Stimulated activated CD4-positive, alpha-beta T cell treated with anti-CD3 and anti-CD28 coated beads, Interleukin-4, amount 100 ng/mL, for 4 hours (primary cell): Measurements from ENCODE around the gene APOL3.
A peak's percentile ranks its signal among the peaks of the same experiment; 100 is the strongest.
"Not testable (repeated sequence)": the region's sequence is repeated elsewhere in the genome, so short reads cannot be mapped to it uniquely, and the experiment has no call there.

Source experiments
- DNase-seq, 2 experiments: peaks; one replicate each; pipeline ENCODE4 v3.0.0-alpha.2; 2020

Gene APOL3

DNA sequence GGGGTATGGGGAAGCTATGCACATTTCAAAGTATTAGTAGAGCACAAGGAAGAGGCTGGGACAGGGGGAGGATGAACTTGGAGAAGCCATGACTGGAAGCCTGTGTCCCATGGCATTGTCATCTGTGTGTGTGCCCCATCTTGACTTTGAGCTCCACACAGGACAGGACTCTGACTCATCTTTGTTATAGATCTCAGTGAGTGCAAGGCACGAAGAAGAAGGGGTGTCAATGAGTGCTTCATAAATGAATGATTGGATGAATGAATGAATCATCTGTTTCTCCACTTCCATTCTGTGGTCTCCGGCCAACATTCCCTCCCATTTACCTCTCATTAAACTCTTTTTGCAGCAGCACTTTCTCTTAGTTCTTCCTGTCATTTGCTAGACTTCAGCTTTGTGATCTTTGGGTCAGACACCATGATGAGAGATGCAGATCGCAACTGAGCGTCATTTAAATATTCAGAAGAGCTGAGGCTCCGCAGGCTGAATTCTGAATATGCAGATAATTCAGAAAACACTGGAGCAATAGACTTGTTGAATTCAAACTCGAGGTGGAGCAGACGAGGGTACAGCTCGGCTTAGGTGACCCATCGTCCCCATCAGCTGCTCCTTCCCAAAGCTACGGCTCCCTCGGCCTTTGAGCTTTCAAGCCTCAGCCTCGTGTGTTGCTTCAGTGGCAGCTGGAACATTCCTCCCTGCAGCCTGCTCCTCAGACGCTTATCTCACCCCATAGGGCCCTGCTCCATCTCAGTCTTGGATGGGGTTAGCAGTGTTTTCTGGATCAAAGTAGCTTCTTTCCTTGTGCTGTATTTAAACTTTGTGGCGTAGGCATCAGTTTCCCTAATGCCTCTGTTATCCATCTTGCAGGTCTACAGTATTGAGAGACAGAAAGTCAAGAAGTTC is 30.8 kb downstream of the APOL3 start:
- no peak for DNase-seq

DNA sequence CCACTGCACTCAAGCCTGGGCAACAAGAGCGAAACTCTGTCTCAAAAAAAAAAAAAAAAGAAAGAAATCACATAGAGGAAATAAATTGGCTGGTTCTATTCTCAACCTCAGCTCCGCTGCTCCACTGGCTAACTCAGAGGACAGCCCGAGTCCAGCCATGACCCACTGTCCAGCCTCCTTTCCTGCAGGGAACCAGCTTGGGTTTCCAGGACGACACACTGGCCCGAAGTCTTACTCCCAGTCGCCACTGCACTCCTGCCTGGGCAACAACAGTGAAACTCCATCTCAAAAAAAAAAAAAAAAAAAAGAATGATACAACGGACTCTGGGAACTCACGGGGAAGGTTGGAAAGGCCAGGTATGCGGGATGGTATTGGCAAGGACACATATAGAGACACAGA is 31.5 kb downstream of the APOL3 start:
- DNase-seq, result no peak

DNA sequence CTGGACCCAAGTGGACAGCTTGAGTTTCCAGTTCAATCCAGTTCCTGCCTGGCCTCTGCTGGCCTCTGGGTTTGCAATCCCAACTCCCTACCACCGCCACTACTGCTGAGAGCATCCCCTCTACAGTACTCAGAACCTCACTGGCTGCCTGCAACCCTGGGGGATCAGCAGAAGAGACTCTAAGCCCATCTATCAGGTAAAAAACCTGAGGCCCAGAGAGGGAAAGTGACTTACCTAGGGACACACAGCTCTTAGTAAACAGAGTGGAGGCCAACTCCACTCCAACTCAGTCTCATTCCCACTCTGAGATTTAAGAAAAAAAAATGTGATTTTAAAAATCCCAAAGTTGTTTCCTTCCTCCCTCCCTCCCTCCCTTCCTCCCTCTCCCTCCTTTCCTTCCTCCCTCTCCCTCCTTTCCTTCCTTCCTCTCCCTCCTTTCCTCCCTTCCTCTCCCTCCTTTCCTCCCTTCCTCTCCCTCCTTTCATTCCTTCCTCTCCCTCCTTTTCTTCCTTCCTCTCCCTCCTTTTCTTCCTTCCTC is 34.5 kb downstream of the APOL3 start:
- DNase-seq, result no peak

DNA sequence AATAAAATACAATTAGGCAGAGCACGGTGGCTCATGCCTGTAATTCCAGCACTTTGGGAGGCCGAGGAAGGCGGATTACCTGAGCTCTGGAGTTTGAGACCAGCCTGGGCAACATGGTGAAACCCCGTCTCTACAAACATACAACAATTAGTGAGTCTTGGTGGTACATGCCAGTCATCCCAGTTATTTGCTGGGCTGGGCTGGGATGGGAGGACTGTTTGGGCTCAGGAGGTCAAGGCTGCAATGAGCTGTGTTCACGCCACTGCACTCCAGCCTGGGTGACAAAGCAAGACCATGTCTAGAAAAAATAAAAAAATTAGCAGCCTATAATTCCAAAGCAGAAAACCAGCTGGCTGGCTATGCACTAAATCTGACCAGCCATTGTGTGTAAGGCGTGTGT is 35.1 kb downstream of the APOL3 start:
- no peak for DNase-seq

DNA sequence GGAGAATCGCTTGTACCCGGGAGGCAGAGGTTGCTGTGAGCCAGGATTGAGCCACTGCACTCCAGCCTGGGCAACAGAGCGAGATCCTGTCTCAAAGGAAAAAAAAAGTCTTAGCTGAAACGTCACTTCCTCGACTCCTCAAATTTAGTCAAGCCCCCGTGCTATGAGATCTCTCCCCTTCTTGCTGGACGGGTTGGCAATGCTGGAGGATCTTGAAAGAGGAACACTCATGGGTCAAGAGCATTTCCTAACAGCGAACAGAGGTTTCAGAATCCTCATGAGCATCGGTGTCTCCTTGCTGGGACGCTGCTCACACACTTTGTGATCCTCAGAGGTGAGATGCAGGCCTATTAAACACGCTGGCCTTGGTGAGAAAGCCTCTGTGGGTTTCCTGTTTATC is 35.9 kb downstream of the APOL3 start:
- no peak for DNase-seq

DNA sequence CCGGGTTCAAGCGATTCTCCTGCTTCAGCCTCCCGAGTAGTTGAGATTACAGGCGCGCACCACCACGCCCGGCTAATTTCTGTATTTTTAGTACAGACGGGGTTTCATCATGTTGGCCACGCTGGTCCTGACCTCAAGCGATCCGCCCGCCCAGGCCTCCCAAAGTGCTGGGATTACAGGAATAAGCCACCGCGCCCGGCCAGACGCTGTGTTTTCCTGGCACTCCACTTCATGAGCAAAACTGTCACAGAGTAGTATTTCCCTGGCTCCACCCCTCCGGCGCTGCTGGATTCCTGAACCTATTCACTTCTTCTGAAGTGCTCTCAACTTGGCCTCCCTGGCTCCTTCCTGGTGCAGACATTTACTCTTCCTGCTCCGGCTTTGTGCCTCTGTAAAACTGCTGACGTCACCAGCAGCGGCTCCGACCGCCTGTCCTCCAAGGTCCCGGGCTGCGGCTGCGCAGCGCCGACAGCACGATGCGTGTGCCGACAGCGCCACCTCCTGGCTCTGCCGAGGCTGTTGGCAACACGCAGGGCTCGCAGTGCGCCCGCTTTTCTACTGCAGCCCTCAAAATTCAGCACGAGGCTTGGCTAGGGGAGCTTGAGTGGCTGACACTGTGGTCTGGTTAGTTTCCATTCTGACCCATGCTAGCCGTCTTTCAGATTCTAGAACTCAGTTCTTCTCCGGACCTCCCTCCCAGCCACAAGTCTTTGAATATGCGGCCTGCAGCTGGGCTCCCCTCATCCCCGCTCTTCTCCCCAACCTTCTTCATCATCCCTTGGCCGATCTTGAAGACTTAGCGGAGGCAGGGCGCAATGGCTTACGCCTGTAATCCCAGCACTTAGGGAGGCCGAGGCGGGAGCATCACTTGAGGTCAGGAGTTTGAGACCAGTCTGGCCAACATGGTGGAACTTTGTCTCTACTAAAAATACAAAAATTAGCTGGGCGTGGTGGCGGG is 36.6 kb downstream of the APOL3 start:
- peak; percentile 90 to 95 for DNase-seq

DNA sequence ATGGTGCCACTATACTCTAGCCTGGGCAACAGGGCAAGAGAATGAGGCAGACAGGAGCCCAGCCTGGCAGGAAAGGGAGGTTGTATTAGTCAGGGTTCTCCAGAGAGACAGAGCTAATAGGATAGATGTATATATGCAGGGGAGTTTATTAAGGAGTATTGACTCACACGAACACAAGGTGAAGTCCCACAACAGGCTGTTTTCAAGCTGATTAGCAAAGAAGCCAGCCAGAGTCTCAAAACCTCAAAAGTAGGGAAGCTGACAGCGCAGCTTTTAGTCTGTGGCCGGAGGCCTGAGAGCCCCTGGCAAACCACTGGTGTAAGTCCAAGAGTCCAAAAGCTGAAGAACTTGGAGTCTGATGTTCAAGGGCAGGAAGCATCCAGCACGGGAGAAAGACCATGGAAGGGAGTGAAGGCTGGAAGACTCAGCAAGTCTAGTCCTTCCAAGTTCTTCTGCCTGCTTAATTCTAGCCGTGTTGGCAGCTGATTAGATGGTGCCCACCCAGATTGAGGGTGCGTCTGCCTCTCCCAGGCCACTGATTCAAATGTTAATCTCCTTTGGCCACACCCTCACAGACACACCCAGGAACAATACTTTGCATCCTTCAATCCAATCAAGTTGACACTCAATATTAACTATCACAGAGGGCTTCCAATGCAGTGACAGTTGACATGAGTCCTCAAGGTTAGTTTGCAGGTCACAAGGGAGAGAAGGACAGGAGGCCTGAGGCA is 39.8 kb downstream of the APOL3 start:
- DNase-seq, result not testable (repeated sequence)

DNA sequence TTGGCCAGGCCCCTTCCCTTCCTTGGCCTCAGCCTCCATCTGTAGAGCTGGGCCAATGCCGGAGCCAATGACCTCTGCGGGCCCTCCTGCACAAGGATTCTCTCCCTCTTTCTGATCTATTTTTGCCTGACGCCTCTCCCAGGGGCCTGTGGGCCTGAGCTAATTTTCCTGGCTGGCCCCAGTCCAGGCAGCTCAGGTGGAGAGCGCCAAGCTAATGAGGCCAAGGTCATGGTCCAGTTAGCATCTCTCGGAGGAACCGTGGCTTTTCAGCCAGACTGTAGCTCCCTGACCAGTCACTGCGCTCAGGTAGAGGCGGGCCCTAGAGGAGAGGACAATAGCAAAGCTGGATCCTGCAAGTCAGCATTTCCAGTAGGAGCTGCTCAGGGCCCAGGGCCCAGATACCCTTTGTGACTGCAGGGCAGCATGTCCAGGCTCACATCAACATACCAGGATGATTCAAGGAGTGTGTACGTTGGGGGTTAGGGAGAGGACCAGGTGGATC is 43.5 kb downstream of the APOL3 start:
- no peak for DNase-seq

DNA sequence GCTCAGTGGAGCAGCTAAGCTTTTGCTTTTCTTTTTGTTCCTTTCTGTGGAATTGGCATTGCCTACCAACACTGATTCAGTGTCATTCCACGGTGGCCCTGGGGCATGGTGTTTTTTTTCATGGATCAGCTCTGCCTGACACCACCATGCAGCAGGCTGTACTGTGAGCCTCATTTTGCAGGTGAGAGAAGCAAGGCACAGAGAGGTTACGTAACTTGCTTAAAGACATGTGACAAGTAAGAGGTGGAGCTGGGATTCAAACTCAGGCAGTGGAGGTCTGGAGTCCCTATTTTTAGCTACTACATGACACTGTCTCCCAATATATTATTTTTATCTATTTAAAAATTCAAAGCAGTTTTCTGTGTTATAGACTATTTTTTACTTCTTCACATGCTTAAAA is 44.4 kb downstream of the APOL3 start:
- DNase-seq, result no peak

DNA sequence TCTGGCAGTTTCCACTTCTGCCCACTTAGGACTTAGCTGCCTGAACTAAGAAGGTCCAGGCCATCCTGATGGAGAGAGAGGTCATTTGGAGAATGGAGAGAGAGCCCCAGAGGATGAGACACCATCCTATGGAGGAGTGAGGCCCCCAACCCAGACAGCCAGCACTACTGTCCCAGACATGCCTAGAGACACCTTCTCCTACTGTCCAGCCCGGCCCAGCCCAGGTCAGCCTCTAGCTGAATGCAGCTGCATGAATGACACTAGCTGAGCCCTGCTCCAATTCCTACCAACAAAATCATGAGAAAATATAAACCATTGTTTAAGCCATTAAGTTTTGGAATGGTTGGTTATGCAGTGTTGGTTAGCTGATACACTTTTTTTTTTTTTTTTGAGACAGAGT is 47.4 kb downstream of the APOL3 start:
- no peak for DNase-seq

DNA sequence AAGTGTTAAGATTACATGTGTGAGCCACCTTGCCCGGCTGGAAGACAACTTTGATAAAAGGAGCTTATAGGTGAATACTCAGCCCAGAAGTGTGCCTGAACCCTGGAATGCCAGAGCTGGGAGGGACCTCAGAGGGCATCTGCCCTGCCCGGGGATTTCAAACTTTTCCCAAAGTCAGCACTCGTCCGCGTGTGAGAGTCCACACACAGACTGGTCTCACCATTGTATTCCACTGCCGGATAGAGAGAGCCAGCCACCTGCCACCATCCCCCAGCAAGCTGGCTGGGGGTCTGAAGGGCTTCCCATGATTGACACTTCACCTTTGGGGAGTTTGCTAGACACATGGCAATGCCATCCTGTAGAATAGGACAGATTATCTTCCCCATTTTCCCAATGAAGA is 49.2 kb downstream of the APOL3 start:
- DNase-seq, result no peak

DNA sequence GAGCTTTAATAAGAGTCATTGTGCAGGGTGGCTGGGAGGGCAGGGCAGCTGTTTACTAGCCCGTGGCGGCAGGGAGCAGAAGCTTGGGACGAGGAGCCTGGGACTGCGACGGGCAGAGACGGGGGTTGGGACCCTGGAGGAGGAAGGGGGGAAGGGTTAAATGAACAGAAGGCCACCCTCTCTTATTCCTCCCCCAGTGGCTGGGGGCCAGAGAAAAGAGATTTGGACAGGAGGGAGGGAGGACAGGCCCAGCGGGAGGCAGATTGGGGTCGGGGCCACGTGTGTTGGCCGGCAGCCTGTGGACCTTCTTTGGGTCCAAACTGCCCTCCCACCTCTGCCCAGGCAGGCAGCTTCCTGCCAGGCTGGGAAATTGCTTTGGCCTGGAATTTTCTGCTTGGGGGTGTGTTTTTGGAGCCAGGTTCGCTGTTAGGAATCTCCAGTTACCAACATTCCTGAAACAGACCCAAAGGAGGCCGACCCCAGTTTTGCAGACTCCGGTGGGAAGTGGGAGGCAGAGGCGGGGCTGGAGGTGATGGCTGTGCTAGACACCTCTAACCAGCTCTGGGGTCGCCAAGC is 50.2 kb downstream of the APOL3 start:
- no peak for DNase-seq

DNA sequence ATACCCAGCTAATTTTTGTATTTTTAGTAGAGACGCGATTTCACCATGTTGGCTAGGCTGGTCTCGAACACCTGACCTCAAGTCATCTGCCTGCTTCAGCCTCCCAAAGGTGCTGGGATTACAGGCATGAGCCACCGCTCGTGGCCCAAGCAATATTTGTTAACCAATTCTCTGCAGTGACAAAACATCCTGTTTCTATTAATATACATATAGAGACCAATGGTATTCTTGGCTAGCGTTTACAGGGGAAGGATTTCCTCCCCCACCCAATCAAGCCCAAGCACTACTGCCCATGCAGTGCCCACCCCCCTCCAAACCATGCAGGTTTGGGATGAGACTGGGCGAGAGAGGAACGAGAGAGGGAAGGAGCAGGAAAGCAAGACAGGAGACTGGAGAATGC is 53.1 kb downstream of the APOL3 start:
- no peak for DNase-seq

DNA sequence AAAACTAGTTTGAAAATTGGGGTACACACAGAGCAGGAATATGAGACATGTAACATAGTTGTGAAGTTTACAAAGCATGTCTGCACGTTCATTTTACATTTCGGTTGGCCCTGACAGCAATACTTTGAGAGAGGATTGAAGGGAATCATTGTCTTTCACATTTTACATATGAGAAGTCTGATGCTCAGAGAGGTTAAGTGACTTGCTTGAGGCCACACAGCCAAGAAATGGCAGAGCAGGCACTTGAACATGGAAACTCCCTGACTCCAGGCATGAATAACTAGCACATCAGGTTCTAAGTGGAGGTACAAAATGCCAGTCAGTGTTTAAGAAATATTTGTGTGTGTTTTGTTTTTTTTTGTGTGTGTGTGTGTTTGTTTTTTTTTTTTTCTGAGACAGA is 53.6 kb downstream of the APOL3 start:
- DNase-seq, result no peak

DNA sequence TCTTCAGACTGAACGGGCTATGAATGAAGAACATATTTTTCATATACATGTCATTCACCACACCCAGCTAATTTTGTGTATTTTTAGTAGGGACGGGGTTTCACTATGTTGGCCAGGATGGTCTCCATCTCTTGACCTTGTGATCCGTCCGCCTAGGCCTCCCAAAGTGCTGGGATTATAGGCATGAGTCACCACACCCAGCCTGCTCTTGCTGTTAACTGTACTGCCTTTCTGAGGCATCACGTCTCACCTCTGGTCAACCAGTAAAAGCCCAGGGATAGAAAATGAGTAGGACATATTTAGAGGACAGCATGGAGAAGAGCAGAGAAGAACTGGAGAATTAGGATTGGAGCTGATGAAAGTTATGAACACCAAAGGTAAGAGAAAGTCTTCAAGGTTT is 55.6 kb downstream of the APOL3 start:
- DNase-seq, result no peak

DNA sequence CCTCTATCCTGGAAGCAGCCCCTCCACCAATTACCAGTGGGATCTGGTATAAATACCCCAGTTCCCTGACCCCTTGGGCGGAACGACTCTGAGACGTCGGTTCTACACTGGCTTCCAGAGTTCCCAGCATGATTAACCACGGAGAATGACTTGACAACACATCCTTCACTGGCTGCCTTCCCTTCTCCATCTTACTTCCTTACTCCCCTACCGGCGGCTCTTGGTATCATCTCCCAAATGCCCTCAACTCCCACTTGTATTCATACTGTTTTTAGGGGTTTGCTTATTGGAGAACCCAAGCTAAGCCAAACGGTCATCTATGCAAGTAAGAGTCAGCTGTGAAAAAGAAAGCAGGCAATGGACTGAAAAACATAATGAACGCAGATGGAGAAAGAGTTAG is 56.1 kb downstream of the APOL3 start:
- DNase-seq, result no peak

DNA sequence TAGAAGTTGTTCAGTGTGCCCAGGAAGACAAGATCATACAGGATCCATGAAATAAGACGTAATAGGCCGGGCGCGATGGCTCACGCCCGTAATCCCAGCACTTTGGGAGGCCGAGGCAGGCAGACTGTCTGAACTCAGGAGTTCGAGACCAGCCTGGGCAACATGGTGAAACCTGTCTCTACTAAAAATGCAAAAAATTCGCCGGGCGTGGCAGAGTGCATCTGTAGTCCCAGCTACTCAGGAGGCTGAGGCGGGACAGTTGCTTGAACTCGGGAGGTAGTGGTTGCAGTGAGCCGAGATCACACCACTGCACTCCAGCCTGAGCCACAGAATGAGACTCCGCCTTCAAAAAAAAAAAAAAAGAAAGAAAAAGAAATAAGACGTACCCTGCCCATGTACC is 56.7 kb downstream of the APOL3 start:
- DNase-seq, result no peak

DNA sequence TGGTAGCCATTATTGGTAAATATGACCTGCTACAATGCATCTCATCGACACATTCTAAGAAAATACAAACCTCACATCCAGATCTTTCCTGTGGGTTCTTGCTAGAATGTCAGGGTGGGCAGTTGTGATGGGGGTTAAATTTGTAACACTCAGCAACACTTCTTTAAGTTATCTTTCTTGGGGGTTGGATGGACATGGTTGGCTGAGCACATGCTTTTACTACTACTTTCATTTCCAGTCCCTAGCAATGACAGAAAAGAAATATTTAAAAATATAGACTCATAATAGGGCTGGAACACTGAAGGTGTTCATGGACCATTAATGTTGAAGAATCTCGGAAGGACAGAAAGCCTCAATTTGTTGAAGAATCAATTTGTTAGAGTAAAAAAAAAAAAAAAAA is 57.6 kb downstream of the APOL3 start:
- DNase-seq, result no peak

DNA sequence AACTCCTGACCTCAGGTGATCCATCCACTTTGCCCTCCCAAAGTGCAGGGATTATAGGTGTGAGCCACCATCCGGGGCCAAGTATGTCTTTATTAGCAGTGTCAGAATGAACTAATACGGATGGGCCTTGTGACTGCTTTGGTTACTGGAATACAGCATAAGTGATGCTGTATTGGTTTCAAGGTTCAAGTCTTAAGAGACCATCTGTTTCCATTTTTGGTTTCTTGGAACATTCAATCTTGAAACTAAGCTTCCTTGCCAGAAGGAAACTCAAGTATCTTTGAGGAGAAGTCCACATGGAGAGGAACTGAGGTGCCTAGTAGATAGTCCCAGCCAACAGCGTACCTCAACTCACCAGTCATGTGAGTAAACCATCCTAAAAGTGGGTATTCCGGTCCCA is 58.8 kb downstream of the APOL3 start:
- DNase-seq, result no peak

DNA sequence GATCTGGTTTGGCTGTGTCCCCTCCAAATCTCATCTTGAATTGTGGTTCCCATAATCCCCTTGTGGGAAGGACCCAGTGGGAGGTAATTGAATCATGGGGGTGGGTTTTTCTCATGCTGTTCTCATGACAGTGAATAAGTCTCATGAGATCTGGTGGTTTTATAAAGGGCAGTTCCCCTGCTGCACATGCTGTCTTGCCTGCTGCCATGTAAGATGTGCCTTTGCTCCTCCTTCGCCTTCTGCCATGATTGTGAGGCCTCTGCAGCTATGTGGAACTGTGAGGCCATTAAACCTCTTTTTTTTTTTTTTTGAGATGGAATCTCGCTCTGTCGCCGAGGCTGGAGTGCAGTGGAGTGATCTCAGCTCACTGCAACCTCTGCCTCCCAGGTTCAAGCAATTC is 59.6 kb downstream of the APOL3 start:
- not testable (repeated sequence) for DNase-seq

DNA sequence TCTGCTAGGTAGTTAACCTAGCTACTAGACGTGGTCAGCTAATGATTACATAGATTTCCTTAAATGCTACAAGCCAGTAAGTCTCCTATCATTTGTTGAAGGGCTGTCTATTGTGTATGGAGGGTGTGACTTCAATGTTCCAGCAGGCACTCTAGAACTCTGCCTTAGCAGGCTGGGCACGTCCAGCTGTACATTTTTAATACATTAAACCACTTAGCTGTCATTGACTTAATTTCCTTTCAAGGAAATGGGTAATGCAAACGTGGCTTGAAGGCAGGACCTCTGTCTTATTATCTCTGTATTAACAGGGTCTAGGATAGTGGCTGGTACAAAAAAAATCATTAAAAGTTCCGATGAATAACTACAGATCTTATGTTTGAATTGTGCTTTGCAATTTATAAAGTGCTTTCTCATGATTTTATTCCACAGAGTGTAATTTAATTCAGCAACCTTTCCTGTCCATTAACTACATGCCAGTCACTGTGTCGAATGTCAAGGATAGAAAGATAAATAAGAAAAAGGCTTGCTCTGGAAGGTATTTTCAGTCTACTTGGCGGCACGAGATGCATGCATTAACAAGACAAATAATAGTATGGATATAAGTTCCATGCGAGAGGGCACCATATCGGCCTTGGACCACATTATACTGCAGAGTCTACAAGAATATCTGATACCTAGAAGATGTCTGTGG is 60.3 kb downstream of the APOL3 start:
- no peak for DNase-seq

DNA sequence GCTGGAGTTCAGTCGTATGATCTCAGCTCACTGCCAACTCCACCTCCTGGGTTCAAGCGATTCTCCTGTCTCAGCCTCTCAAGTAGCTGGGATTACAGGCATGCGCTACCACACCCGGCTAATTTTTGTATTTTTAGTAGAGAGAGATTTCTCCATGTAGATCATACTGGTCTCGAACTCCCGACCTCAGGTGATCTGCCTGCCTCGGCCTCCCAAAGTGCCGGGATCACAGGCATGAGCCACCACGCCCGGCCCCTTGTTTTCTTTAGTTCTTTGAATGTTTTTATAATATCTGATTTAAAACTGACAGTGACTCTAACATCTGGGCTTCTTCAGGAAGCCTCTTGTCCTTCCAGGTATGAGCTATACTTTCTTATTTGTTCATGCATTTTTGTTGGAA is 61.0 kb downstream of the APOL3 start:
- DNase-seq, result not testable (repeated sequence)
